Activated CD8-positive, alpha-beta memory T cell treated with anti-CD3 and anti-CD28 coated beads, Interleukin-2, amount 10 ng/mL, durations not matched to agents 7 days and 5 days (primary cell): Measurements from ENCODE around the gene SYNGR2. TPM values are rescaled to one million over a fixed set of nuclear protein-coding genes. Genes with fewer than 3 reads are reported as not detected.
"Not testable (repeated sequence)": the region's sequence is repeated elsewhere in the genome, so short reads cannot be mapped to it uniquely, and the experiment has no call there.

Experiments used
- ATAC-seq: fragments of 150-1000 bp; cut with Tn5 transposase; one replicate; pipeline ENCODE4 v1.10.0; 2021; ENCODE audit warnings: moderate library complexity
- CTCF ChIA-PET: fragments of 350-600 bp; sonication (Branson Sonifier 250); formaldehyde crosslinking; loops from one replicate; lab custom pipeline; 2021; ENCODE audit warnings: antibody characterized with exemption; lab: Charles Lee
- DNase-seq: peaks from one replicate; pipeline ENCODE4 v3.0.0-alpha.2; 2020
- H3K27ac Mint-ChIP-seq: one replicate; pipeline ENCODE4 v1.8.0; 2021; ENCODE audit warnings: mild to moderate bottlenecking, mixed read lengths
- H3K27me3 Mint-ChIP-seq: one replicate; pipeline ENCODE4 v1.8.0; 2021; ENCODE audit warnings: mixed read lengths
- H3K36me3 Mint-ChIP-seq: one replicate; pipeline ENCODE4 v1.8.0; 2021; ENCODE audit warnings: mild to moderate bottlenecking, mixed read lengths
- H3K4me1 Mint-ChIP-seq: one replicate; pipeline ENCODE4 v1.8.0; 2021; ENCODE audit warnings: mixed read lengths
- H3K4me3 Mint-ChIP-seq: one replicate; pipeline ENCODE4 v1.8.0; 2021; ENCODE audit warnings: mild to moderate bottlenecking, moderate library complexity, mixed read lengths
- H3K9me3 Mint-ChIP-seq: one replicate; pipeline ENCODE4 v1.8.0; 2022; ENCODE audit warnings: low read depth, mixed read lengths
- total RNA-seq, 2 experiments: library from RNA; stranded (reverse); gene quantifications; one replicate each; pipeline ENCODE4 v1.2.3, GENCODE V29; 2021

The SYNGR2 gene
- total RNA-seq, 2 experiments from 2014 or later: 41.2 to 80.3 TPM

GRCh38 chr17:78159575-78160158 is 8.7 kb upstream of the SYNGR2 start:
- CTCF ChIA-PET: no interaction called here
- H3K4me1 Mint-ChIP-seq: peaks cover 13% of the 10 kb centered on the region
- no peaks in the 10 kb centered on the region for H3K27me3 Mint-ChIP-seq
- H3K4me3 Mint-ChIP-seq: no peak overlapping the region
- no peak overlapping the region for H3K27ac Mint-ChIP-seq
- no peaks in the 10 kb centered on the region for H3K36me3 Mint-ChIP-seq
- no peaks in the 10 kb centered on the region for H3K9me3 Mint-ChIP-seq
- ATAC-seq: no peak
- no peak for DNase-seq

DNA sequence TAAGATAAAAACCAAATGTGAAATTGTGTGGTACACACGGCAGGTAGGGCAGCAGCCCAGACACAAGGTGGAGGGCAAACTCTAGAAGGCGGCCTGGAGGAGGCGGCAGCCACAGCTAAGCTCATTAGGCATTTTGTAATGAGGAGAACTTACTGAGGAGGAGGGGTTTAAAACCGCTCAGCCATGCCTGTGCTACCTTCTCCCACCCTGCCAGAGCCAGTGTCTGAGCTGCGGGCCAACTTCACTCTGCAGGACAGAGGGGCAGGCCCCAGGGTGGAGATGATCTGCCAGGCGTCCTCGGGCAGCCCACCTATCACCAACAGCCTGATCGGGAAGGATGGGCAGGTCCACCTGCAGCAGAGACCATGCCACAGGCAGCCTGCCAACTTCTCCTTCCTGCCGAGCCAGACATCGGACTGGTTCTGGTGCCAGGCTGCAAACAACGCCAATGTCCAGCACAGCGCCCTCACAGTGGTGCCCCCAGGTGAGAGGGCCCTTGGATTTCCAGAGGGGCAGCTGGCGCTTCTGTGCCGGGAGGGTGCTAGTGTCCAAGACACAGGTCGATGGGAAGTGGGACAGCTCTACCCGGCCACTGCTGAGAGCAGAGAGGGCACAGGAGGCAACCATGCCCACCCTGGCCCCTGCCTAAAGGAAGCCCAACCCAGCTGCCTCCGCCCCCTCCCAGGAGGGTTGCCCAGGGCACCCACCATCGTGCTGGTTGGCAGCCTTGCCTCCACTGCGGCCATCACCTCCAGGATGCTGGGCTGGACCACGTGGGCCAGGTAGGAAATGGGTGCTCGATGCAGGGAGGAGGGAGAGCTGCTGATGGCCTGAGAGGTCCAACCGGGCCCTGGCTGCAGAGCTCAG is 4.3 kb upstream of the SYNGR2 start:
- ATAC-seq (no peak), DNase-seq (no peak)
- no peak overlapping the region for H3K4me3 Mint-ChIP-seq
- no peak overlapping the region for H3K27ac Mint-ChIP-seq
- CTCF ChIA-PET: interaction anchor here (0.9 to 2.5 kb wide), 3 partner anchors 12 to 51 kb away, joined by 3 to 11 read pairs (median 6); no protein-coding TSS in a partner anchor
- H3K27me3 Mint-ChIP-seq: no peaks in the 10 kb centered on the region
- peaks cover 4% of the 10 kb centered on the region for H3K4me1 Mint-ChIP-seq
- no peaks in the 10 kb centered on the region for H3K36me3 Mint-ChIP-seq
- no peaks in the 10 kb centered on the region for H3K9me3 Mint-ChIP-seq

DNA sequence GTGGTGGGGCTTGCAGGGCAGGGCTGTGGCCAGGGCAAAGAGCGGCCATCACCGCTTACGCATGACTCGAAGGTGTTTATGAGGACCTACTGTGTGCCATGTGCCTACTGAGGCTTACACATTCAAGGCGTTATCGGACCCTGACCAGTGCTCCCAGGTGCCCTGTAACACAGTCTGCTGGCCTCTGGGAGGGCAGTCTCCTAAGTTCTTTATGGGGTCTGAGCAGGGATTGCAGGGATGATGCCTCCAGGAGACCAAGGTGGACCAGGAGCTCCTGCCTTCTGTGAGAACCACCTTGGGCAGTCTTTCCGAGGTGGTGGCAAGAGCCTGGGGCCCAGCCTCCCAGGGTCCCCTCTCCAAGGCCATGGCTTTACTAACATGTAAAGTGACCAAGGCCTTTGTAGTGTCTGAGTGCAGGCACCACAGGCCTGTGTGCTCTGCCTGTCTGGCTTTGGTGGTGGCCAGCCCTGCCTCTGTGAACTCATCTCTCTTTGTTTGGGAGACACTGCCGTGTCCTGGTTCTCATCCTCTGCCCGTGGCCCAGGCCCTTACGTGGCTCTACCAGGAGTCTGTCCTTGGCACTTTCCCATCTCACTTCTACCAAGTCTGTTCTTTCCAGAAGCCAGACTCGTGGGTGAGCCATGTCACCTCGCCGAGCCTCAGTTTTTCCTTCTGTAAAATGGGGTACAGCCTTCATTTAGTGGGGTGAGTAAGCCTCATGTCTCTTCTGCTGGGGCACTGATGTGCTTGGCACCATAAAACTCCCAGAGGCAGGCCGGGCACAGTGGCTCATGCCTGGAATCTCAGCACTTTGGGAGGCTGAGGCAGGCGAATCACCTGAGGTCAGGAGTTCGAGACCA is 3.4 kb upstream of the SYNGR2 start:
- ATAC-seq (no peak), DNase-seq (no peak)
- no peak overlapping the region for H3K4me3 Mint-ChIP-seq
- H3K4me1 Mint-ChIP-seq: peaks cover 7% of the 10 kb centered on the region
- no peaks in the 10 kb centered on the region for H3K9me3 Mint-ChIP-seq
- no peaks in the 10 kb centered on the region for H3K27me3 Mint-ChIP-seq
- CTCF ChIA-PET: interaction anchor here (1.5 to 1.9 kb wide), 2 partner anchors 11 to 12 kb away, joined by 3 to 6 read pairs; no protein-coding TSS in a partner anchor
- no peak overlapping the region for H3K27ac Mint-ChIP-seq
- no peaks in the 10 kb centered on the region for H3K36me3 Mint-ChIP-seq

DNA sequence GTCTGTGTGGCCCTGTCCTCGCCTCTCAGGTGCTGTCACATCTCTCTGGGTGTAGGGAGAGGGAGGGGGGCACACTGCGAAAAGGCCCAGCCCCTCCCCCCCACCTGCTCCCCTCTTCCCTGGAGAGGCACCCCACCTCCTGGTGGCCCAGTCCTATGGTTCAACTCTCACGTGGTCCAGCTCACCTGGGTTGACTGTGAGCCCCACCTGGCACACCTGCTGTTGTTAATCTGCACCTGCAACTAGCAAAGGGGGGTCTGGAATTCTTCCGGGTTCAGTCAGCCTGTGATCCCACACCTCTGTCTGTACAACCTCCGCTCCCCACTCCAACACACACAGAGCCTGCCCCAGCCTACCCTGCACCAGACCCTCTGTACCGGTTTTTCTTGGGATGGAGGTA is 2.0 kb upstream of the SYNGR2 start:
- no peak overlapping the region for H3K4me3 Mint-ChIP-seq
- no peak for ATAC-seq

DNA sequence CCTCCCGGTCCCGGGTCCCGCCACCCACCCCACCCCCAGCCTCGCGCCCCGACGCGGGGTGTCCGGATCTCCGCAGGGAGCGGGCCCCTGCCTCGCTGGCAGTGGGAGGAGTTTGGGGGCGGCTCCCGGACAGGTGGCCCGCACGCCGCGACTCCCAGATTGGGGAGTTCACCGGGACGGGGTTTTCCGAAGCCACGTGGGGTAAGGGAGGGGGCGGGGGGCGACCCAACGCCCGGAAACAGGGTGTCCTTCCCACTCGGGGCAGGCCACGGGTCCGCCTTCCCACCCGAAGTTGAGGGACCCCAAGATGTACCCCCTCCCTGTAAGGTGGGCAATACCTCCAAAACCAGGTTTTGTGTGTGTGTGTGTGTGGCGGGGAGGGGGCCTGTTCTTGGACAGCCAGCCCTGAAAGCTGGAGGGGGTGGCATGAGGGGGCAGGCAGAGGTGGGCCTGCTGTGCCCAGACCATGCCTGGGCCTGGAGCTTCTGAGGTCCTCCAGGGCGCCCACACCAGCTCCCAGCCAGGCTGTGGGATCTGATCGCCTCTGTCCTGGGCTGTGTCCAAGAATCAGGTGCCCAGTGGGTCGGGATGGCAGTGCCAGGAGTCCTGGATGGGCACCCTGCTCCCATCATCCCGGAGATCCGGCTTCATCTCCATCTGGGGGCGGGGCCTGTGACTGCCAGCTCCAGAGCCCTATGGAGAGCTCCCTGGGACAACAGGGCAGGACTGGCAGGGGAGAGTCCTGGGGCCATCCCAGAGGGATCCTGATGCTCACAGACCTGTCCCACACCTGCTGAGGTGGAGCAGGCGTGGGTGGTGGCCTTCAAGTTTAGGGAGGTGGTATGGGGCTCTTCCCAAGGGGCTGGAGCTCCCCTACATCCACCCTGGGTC is 767 bp downstream of the SYNGR2 start:
- Mint-ChIP-seq H3K9me3 (no peaks in the 10 kb centered on the region), H3K4me3 (peak overlapping the region; percentile 55), H3K27ac (peak overlapping the region; percentile 57), H3K27me3 (no peaks in the 10 kb centered on the region), H3K36me3 (peaks cover 15% of the 10 kb centered on the region), H3K4me1 (peaks cover 44% of the 10 kb centered on the region)
- CTCF ChIA-PET: interaction anchor here (0.7 to 3.2 kb wide), 5 partner anchors 11 to 84 kb away, joined by 3 to 9 read pairs (median 3); partner anchors contain the start of gene TMC8
- ATAC-seq (peak; percentile 52), DNase-seq (peak; percentile 63)

More for the DNA sequence above, 2.0 kb upstream of the SYNGR2 start:
- H3K27ac Mint-ChIP-seq: no peak overlapping the region
- no peaks in the 10 kb centered on the region for H3K27me3 Mint-ChIP-seq
- H3K36me3 Mint-ChIP-seq: peaks cover 2% of the 10 kb centered on the region
- CTCF ChIA-PET: interaction anchor here (1.5 kb wide), 1 partner anchor 10 kb away, joined by 3 read pairs; no protein-coding TSS in a partner anchor
- no peaks in the 10 kb centered on the region for H3K9me3 Mint-ChIP-seq
- no peak for DNase-seq
- H3K4me1 Mint-ChIP-seq: peaks cover 17% of the 10 kb centered on the region

GRCh38 chr17:78170692-78171590 is 2.6 kb downstream of the SYNGR2 start:
- Mint-ChIP-seq H3K4me1 (peaks cover 54% of the 10 kb centered on the region), H3K27me3 (no peaks in the 10 kb centered on the region), H3K27ac (peak overlapping the region; percentile 36), H3K4me3 (peak overlapping the region; percentile 23), H3K9me3 (no peaks in the 10 kb centered on the region), H3K36me3 (peaks cover 23% of the 10 kb centered on the region)
- CTCF ChIA-PET: interaction anchor here (1.8 to 3.2 kb wide), 2 partner anchors 9 to 58 kb away, joined by 5 to 9 read pairs; no protein-coding TSS in a partner anchor
- DNase-seq (no peak), ATAC-seq (no peak)

- H3K4me3 Mint-ChIP-seq, H3K27ac Mint-ChIP-seq, H3K9me3 Mint-ChIP-seq, ATAC-seq, H3K27me3 Mint-ChIP-seq, DNase-seq: not testable (repeated sequence)
- CTCF ChIA-PET: interaction anchor here (1.4 to 9.7 kb wide), 4 partner anchors 8 to 59 kb away, joined by 3 to 75 read pairs (median 7); no protein-coding TSS in a partner anchor
- peaks cover 60% of the 10 kb centered on the region for H3K4me1 Mint-ChIP-seq
- H3K36me3 Mint-ChIP-seq: peaks cover 24% of the 10 kb centered on the region
Measured at GRCh38 chr17:78171591-78172248, 3.3 kb downstream of the SYNGR2 start.

DNA sequence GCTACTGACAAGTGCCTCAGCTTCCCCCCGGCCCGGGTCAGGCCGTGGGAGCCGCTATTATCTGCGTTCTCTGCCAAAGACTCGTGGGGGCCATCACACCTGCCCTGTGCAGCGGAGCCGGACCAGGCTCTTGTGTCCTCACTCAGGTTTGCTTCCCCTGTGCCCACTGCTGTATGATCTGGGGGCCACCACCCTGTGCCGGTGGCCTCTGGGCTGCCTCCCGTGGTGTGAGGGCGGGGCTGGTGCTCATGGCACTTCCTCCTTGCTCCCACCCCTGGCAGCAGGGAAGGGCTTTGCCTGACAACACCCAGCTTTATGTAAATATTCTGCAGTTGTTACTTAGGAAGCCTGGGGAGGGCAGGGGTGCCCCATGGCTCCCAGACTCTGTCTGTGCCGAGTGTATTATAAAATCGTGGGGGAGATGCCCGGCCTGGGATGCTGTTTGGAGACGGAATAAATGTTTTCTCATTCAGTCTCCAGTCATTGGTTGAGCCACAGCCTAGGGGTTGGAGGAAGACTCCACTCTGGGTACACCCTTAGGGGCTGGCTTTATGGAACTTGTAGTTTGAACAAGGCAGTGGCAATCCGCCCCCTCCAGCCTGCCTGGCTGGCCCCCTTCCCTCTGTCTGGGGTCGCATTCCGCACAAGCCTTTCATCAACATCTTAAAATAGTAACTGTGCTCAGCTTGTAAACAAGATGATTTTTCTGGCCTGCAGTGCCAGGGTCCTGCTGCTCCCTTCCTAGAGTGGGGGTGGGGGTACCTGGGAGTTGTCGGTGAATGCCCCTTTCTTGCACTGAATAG is 4.1 kb downstream of the SYNGR2 start:
- H3K4me3 Mint-ChIP-seq: no peak overlapping the region
- peaks cover 24% of the 10 kb centered on the region for H3K36me3 Mint-ChIP-seq
- no peak for DNase-seq
- no peak for ATAC-seq
- H3K4me1 Mint-ChIP-seq: peaks cover 64% of the 10 kb centered on the region
- no peaks in the 10 kb centered on the region for H3K27me3 Mint-ChIP-seq
- CTCF ChIA-PET: interaction anchor here (0.7 to 9.7 kb wide), 5 partner anchors 23 to 60 kb away, joined by 3 to 75 read pairs (median 4); no protein-coding TSS in a partner anchor
- H3K27ac Mint-ChIP-seq: peak overlapping the region; percentile 84
- H3K9me3 Mint-ChIP-seq: no peaks in the 10 kb centered on the region

- no peak overlapping the region for H3K4me3 Mint-ChIP-seq
- peak; percentile 61 for DNase-seq
Measured at GRCh38 chr17:78173097-78173715, 4.8 kb downstream of the SYNGR2 start.

DNA sequence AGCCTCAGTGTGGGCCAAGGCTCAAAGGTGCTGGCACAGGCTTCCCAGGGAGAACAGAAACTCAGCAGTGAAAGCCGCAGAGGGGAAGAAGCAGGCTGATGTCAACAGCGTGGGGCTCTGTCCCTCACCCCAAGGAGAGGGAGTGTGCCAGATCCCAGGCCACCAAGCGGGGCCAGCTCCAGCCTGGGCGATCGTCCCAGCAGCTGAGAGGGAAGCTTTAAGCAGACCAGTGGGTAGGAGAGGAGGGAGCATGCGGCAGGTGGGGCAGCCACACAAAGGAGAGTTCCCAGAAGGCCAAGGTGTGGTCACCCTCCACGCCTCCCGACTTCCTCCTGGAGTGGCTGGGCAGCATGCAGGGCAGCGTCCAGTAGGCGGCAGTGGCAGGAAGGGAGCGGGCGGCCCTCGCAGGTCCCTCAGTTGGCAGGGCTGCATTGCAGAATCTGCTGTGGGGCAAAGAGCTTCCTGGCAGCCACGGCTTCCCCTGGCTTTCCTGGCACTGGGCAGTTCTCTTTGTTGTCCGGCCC is 6.0 kb downstream of the SYNGR2 start:
- no peak overlapping the region for H3K4me3 Mint-ChIP-seq
- peaks cover 67% of the 10 kb centered on the region for H3K4me1 Mint-ChIP-seq
- CTCF ChIA-PET: interaction anchor here (1.2 to 9.7 kb wide), 3 partner anchors 37 to 90 kb away, joined by 4 to 75 read pairs (median 6); no protein-coding TSS in a partner anchor
- DNase-seq: no peak
- H3K27ac Mint-ChIP-seq: peak overlapping the region; percentile 84
- H3K36me3 Mint-ChIP-seq: peaks cover 36% of the 10 kb centered on the region
- no peaks in the 10 kb centered on the region for H3K27me3 Mint-ChIP-seq
- H3K9me3 Mint-ChIP-seq: no peaks in the 10 kb centered on the region
- ATAC-seq: no peak

More at GRCh38 chr17:78173097-78173715, 4.8 kb downstream of the SYNGR2 start:
- Mint-ChIP-seq H3K27ac (peak overlapping the region; percentile 84), H3K4me1 (peaks cover 64% of the 10 kb centered on the region), H3K9me3 (no peaks in the 10 kb centered on the region), H3K27me3 (no peaks in the 10 kb centered on the region), H3K36me3 (peaks cover 24% of the 10 kb centered on the region)
- peak; percentile 40 for ATAC-seq
- CTCF ChIA-PET: interaction anchor here (0.7 to 9.7 kb wide), 4 partner anchors 24 to 60 kb away, joined by 3 to 75 read pairs (median 4); no protein-coding TSS in a partner anchor
